HepG2 (cell line): ENCODE results near the gene NT5C2. TPM values are rescaled to one million over a fixed set of nuclear protein-coding genes. Genes with fewer than 3 reads are reported as not detected.

ENCODE experiments used
- ATAC-seq: fragments of 200-7000 bp; cut with Tn5 transposase; 3 replicates; pipeline ENCODE4 v1.9.1; 2020; ENCODE audit warnings: mild to moderate bottlenecking, moderate library complexity
- BruUV-seq: library from RNA; stranded (reverse); fragments of 400-500 nt; replicated peaks from 2 replicates; lab custom pipeline; 2021; lab: Mats Ljungman, UMichigan
- CTCF ChIA-PET: fragments of 300-600 bp; formaldehyde crosslinking; extraction: SDS; loops from one replicate; lab custom pipeline; 2021; ENCODE audit warnings: low total read pairs, inconsistent platforms, low intra/inter-chr PET ratio; lab: Yijun Ruan, JAX
- POLR2A ChIA-PET: fragments of 350-600 bp; sonication (Branson Sonifier 250); formaldehyde crosslinking; loops from one replicate; lab custom pipeline; 2020; ENCODE audit warnings: antibody characterized with exemption, inconsistent platforms; lab: Yijun Ruan, JAX
- DNase-seq: peaks from one replicate; pipeline ENCODE4 v3.0.0-alpha.2; 2015; ENCODE audit warnings: low spot score
- FAIRE-seq: peaks from 3 replicates; lab custom pipeline; 2011; peaks lifted over from hg19 to GRCh38; lab: Jason Lieb, UNC
- H2AFZ ChIP-seq: one replicate; pipeline ENCODE4 v1.6.1; 2011; ENCODE audit warnings: low read length, inconsistent platforms
- H3K27ac ChIP-seq: fragments of 300-600 bp; 3 replicates; pipeline ENCODE4 v1.8.0; 2011; ENCODE audit warnings: mixed run types, mild to moderate bottlenecking, mixed read lengths, low read length, inconsistent platforms; ENCODE audit not compliant: insufficient read depth; ENCODE audit errors: extremely low read length
- H3K27me3 ChIP-seq, 2 experiments: fragments of 200-600 bp in 1 of 2; 2 replicates in 1 of 2; 3 replicates in 1 of 2; pipeline versions ENCODE4 v1.6.0 to v1.8.0; 2011; ENCODE audit warnings: low read length in 2 of 2, mild to moderate bottlenecking in 2 of 2, moderate library complexity in 2 of 2, inconsistent platforms in 1 of 2; ENCODE audit not compliant: insufficient read depth in 2 of 2, control insufficient read depth in 1 of 2
- H3K36me3 ChIP-seq, 2 experiments: fragments of 200-600 bp in 1 of 2; replicated peaks in 1 of 2; 2 replicates in 1 of 2; 3 replicates in 1 of 2; pipeline versions ENCODE4 v1.5.1 to v1.8.0; 2011; ENCODE audit warnings: low read length in 2 of 2, inconsistent platforms in 1 of 2; ENCODE audit not compliant: insufficient read depth in 2 of 2, control insufficient read depth in 1 of 2
- H3K4me1 ChIP-seq: 2 replicates; pipeline ENCODE4 v1.5.1; 2012; ENCODE audit warnings: low read length, inconsistent platforms; ENCODE audit not compliant: insufficient read depth
- H3K4me2 ChIP-seq: 2 replicates; pipeline ENCODE4 v1.6.0; 2011; ENCODE audit warnings: low read depth, low read length, inconsistent platforms
- H3K4me3 ChIP-seq, 3 experiments: fragments of 200-600 bp in 1 of 3; sonication (generic), shearing (Covaris generic) in 1 of 3; replicated peaks in 1 of 3; 2 replicates each; pipeline ENCODE4 v1.5.1; 2011 to 2016; ENCODE audit warnings: low read length in 3 of 3, inconsistent platforms in 2 of 3, low read depth in 2 of 3, mild to moderate bottlenecking in 2 of 3, control low read depth in 1 of 3, mixed read lengths in 1 of 3; ENCODE audit not compliant: insufficient read depth in 1 of 3
- H3K79me2 ChIP-seq: one replicate; pipeline ENCODE4 v1.6.1; 2011; ENCODE audit warnings: low read length, inconsistent platforms; ENCODE audit not compliant: insufficient read depth
- H3K9ac ChIP-seq: 2 replicates; pipeline ENCODE4 v1.6.0; 2011; ENCODE audit warnings: mild to moderate bottlenecking, low read depth, low read length, inconsistent platforms; ENCODE audit not compliant: insufficient read depth
- H3K9me3 ChIP-seq: 2 replicates; pipeline ENCODE4 v1.5.1; 2012; ENCODE audit warnings: mild to moderate bottlenecking, low read length
- H4K20me1 ChIP-seq: 2 replicates; pipeline ENCODE4 v1.6.0; 2011; ENCODE audit warnings: inconsistent platforms, mild to moderate bottlenecking, low read length, moderate library complexity; ENCODE audit not compliant: insufficient read depth
- FOXO1 ChIP-seq: sonication (generic); formaldehyde crosslinking; IDR thresholded peaks from 2 replicates; pipeline ENCODE4 v1.4.0; 2020; ENCODE audit warnings: missing genetic modification reagents
- HNF4G ChIP-seq, 2 experiments: sonication (generic) in 1 of 2; formaldehyde crosslinking in 1 of 2; IDR thresholded peaks; 2 replicates each; pipeline versions ENCODE4 v1.4.0 to v1.6.1; 2011 to 2020; ENCODE audit warnings: borderline replicate concordance in 2 of 2, low read depth in 2 of 2, mild to moderate bottlenecking in 2 of 2, low read length in 1 of 2, missing genetic modification reagents in 1 of 2, moderate library complexity in 1 of 2
- MIER2 ChIP-seq: IDR thresholded peaks from 2 replicates; pipeline ENCODE4 v1.6.1; 2016; ENCODE audit warnings: missing biosample characterization, missing genetic modification reagents
- MXI1 ChIP-seq: IDR thresholded peaks from 3 replicates; pipeline ENCODE4 v1.6.1; 2012; ENCODE audit warnings: low read depth, low read length, inconsistent platforms, borderline replicate concordance
- RBAK ChIP-seq: sonication (generic); formaldehyde crosslinking; IDR thresholded peaks from 2 replicates; pipeline ENCODE4 v1.5.1; 2020; ENCODE audit warnings: mild to moderate bottlenecking, missing genetic modification reagents
- RFX5 ChIP-seq: IDR thresholded peaks from 2 replicates; pipeline ENCODE4 v1.6.1; 2011; ENCODE audit warnings: low read depth, low read length, improper control_type of control experiment
- TCF7L2 ChIP-seq: IDR thresholded peaks from 2 replicates; pipeline ENCODE4 v1.6.1; 2011; ENCODE audit warnings: mild to moderate bottlenecking, low read depth, low read length, moderate library complexity
- TFDP1 ChIP-seq: IDR thresholded peaks from 2 replicates; pipeline ENCODE4 v1.6.1; 2016; ENCODE audit warnings: missing compliant biosample characterization, missing genetic modification reagents, borderline replicate concordance
- ZNF12 ChIP-seq: sonication (generic); formaldehyde crosslinking; IDR thresholded peaks from 2 replicates; pipeline ENCODE4 v1.5.0; 2020; ENCODE audit warnings: missing genetic modification reagents
- ZNF18 ChIP-seq: sonication (generic); formaldehyde crosslinking; IDR thresholded peaks from 2 replicates; pipeline ENCODE4 v1.8.0; 2022; ENCODE audit warnings: mild to moderate bottlenecking, missing genetic modification reagents; ENCODE audit not compliant: insufficient replicate concordance
- ZNF432 ChIP-seq: sonication (generic); formaldehyde crosslinking; IDR thresholded peaks from 2 replicates; pipeline ENCODE4 v1.5.0; 2020; ENCODE audit warnings: missing genetic modification reagents, mild to moderate bottlenecking, borderline replicate concordance
- ZNF646 ChIP-seq: sonication (generic); formaldehyde crosslinking; IDR thresholded peaks from 2 replicates; pipeline ENCODE4 v1.9.0; 2021; ENCODE audit warnings: mild to moderate bottlenecking, missing genetic modification reagents
- WGBS: methylation state at CpG from one replicate; pipeline ENCODE4 v1.1.6; 2017; ENCODE audit warnings: low lambda C conversion rate; 5-methylcytosine and 5-hydroxymethylcytosine counted together
- in situ Hi-C: cut with HindIII; loops from 2 replicates; pipeline ENCODE4 v1.10.0; 2017; ENCODE audit warnings: low pct_unique_long_range_greater_than_20kb; ENCODE audit not compliant: extremely low pct_ligation_motif_present
- intact Hi-C: fragments of 100-400 bp; cut with micrococcal nuclease; formaldehyde crosslinking; loops from one replicate; pipeline ENCODE4 v1.10.0; 2022; ENCODE audit not compliant: unreplicated experiment
- polyA plus RNA-seq, 8 experiments: library from polyadenylated mRNA; depleted of rRNA in 3 of 8; stranded (reverse) in 7 of 8; unstranded in 1 of 8; fragments of >200 nt; fragmentation: Illumina TruSeq in 4 of 8; extraction: Trizol in 4 of 8; gene quantifications; 2 replicates each; pipeline versions ENCODE4 v1.2.1 to v1.2.3, GENCODE V29; 2011 to 2016; ENCODE audit warnings: low read depth in 4 of 8, missing spikeins in 1 of 8, mixed read lengths in 1 of 8; ENCODE audit not compliant: insufficient read depth in 1 of 8
- total RNA-seq, 5 experiments: library from RNA; depleted of rRNA; stranded (reverse); fragments of >200 nt; fragmentation: Illumina TruSeq; extraction: Trizol; gene quantifications; 2 replicates each; pipeline ENCODE4 v1.2.3, GENCODE V29; 2016; ENCODE audit warnings: low read depth in 1 of 5

The NT5C2 gene
- total and polyA plus RNA-seq, 2 of the 13 experiments (the other 11 are each of a cell fraction or from before 2014, with no cell fraction given) = 40.6 to 55.2 TPM

- no peak for TF ChIP-seq ZNF646
- peak; percentile 67; the same call in 1 of the 2 replicates for TF ChIP-seq HNF4G (IDR thresholded peaks at IDR 0.05; ENCODE audit: borderline replicate concordance, low read depth, low read length)
- TF ChIP-seq HNF4G (CRISPR knock-in tag; IDR thresholded peaks at IDR 0.05; ENCODE audit: borderline replicate concordance, low read depth) = no peak
- TF ChIP-seq MXI1 = peak; percentile 68; the same call in 1 of the 3 replicates
Measured at GRCh38 chr10:103204353-103205255, 11.5 kb upstream of the NT5C2 start (continued).

- peak overlapping the region; percentile 15 for H3K27ac ChIP-seq
- H3K4me2 ChIP-seq = no peak overlapping the region
- no peaks in the 10 kb centered on the region for H4K20me1 ChIP-seq
- DNase-seq (no peak), ATAC-seq (no peak), FAIRE-seq (no peak)
- ChIA-PET POLR2A (interaction anchor here (0.7 to 1.5 kb wide), 4 partner anchors 11 to 807 kb away, joined by 3 to 14 read pairs (median 5); partner anchors contain the start of gene NT5C2), CTCF (no interaction called here)
- peaks cover 66% of the 10 kb centered on the region for H3K4me1 ChIP-seq
- in situ Hi-C loops (no loop called here), intact Hi-C loops (no loop called here)
- BruUV-seq = no TSS peak
- H2AFZ ChIP-seq = no peak overlapping the region
- H3K4me3 ChIP-seq = no peak overlapping the region
- WGBS = 88% methylated on average over 3 of the region's 3 CpGs
- no peaks in the 10 kb centered on the region for H3K36me3 ChIP-seq
- H3K9ac ChIP-seq = no peak overlapping the region
- H3K79me2 ChIP-seq = no peaks in the 10 kb centered on the region
- H3K9me3 ChIP-seq = no peaks in the 10 kb centered on the region
- H3K27me3 ChIP-seq = no peaks in the 10 kb centered on the region
- TF ChIP-seq ZNF12 (CRISPR knock-in tag) = no peak
- TF ChIP-seq RBAK (CRISPR knock-in tag) = no peak
- no peak for TF ChIP-seq TFDP1 (CRISPR knock-in tag)
- no peak for TF ChIP-seq RFX5
- TF ChIP-seq ZNF432 = no peak
- TF ChIP-seq MIER2 (CRISPR knock-in tag) = no peak
- no peak for TF ChIP-seq FOXO1 (CRISPR knock-in tag)
- TF ChIP-seq TCF7L2 = no peak
- no peak for TF ChIP-seq ZNF18
Measured at GRCh38 chr10:103203466-103203865, 10.4 kb upstream of the NT5C2 start.
